ENCODE measurements around the gene IL10RA.

Gene IL10RA

DNA sequence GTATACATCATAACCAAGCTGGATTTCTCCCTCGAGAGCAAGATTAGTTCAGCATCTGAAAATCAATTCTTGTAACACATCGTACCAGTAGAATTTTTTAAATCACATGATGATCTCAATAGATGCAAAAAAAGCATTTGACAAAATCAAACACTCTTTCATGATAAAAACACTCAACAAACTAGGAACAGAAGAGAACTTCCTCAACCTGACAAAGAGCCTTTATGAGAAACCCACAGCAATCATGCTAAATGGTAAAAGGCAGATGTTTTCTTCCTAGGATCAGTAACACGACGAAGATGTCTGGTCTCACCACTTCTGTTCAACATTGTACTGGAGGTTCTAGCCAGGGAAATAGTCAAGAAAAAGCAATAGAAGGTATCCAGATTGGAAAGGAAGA is 56.6 kb downstream of the IL10RA start:
- no peak overlapping the region; the same call in 1 of the 2 replicates for H3K4me2 ChIP-seq (ENCODE audit: low read length)
- no peaks in the 10 kb centered on the region for H3K79me2 ChIP-seq (ENCODE audit: low read length)
- no peaks in the 10 kb centered on the region for H3K36me3 ChIP-seq (replicated peaks; ENCODE audit: low read depth, low read length)
- H4K20me1 ChIP-seq (ENCODE audit: insufficient read depth, low read length), result no peaks in the 10 kb centered on the region
- peak overlapping the region; percentile 36 for H3K27ac ChIP-seq (ENCODE audit: low read length)
- peak overlapping the region; percentile 60 for H2AFZ ChIP-seq (ENCODE audit: low read depth, low read length)
- no peak overlapping the region for H3K9ac ChIP-seq (ENCODE audit: low read length)
- H3K4me1 ChIP-seq (ENCODE audit: low read length), result peaks cover 59% of the 10 kb centered on the region
- H3K27me3 ChIP-seq (ENCODE audit: low read depth, low read length), result no peaks in the 10 kb centered on the region
- no peak overlapping the region for H3K4me3 ChIP-seq (ENCODE audit: low read length)
- no peak for TF ChIP-seq EZH2phosphoT487 (IDR thresholded peaks at IDR 0.05; ENCODE audit: low read depth)
- TF ChIP-seq, protein P1, sequence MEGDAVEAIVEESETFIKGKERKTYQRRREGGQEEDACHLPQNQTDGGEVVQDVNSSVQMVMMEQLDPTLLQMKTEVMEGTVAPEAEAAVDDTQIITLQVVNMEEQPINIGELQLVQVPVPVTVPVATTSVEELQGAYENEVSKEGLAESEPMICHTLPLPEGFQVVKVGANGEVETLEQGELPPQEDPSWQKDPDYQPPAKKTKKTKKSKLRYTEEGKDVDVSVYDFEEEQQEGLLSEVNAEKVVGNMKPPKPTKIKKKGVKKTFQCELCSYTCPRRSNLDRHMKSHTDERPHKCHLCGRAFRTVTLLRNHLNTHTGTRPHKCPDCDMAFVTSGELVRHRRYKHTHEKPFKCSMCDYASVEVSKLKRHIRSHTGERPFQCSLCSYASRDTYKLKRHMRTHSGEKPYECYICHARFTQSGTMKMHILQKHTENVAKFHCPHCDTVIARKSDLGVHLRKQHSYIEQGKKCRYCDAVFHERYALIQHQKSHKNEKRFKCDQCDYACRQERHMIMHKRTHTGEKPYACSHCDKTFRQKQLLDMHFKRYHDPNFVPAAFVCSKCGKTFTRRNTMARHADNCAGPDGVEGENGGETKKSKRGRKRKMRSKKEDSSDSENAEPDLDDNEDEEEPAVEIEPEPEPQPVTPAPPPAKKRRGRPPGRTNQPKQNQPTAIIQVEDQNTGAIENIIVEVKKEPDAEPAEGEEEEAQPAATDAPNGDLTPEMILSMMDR (IDR thresholded peaks at IDR 0.05; ENCODE audit: low read depth, low read length), result no peak
- no peaks in the 10 kb centered on the region for H3K9me3 ChIP-seq (ENCODE audit: insufficient read depth, low read length)

DNA sequence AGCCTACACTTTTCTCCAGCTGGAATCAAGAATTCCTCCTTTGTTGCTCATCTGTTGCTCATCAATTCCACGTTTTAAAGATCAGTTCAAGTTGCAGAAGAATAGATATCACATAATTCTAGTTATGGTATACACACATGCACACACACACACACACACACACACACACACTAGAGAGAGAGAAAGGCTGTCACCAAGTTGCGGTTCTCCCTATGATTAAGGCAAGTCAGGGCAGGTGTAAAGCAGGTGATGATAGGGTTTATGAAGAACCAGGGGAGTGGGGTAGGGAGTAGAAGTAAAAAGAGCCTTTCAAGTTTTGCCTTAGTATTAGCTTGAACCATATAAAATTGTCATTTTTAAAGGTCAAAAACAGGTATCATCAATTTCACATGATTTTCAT is 59.0 kb downstream of the IL10RA start:
- H3K79me2 ChIP-seq (ENCODE audit: low read length), result no peaks in the 10 kb centered on the region
- no peak overlapping the region for H3K4me3 ChIP-seq (ENCODE audit: low read length)
- peak overlapping the region; percentile 96 for H3K27ac ChIP-seq (ENCODE audit: low read length)
- H4K20me1 ChIP-seq (ENCODE audit: insufficient read depth, low read length), result no peaks in the 10 kb centered on the region
- H3K9me3 ChIP-seq (ENCODE audit: insufficient read depth, low read length), result no peaks in the 10 kb centered on the region
- H3K36me3 ChIP-seq (replicated peaks; ENCODE audit: low read depth, low read length), result no peaks in the 10 kb centered on the region
- peaks cover 79% of the 10 kb centered on the region for H3K4me1 ChIP-seq (ENCODE audit: low read length)
- H3K27me3 ChIP-seq (ENCODE audit: low read depth, low read length), result no peaks in the 10 kb centered on the region
- H3K9ac ChIP-seq (ENCODE audit: low read length), result peak overlapping the region; percentile 86
- no peak for TF ChIP-seq EZH2phosphoT487 (IDR thresholded peaks at IDR 0.05; ENCODE audit: low read depth)
- TF ChIP-seq, protein P1 (IDR thresholded peaks at IDR 0.05; ENCODE audit: low read depth, low read length), result no peak
- no peak overlapping the region for H2AFZ ChIP-seq (ENCODE audit: low read depth, low read length)
- H3K4me2 ChIP-seq (ENCODE audit: low read length), result peak overlapping the region; percentile 60

DNA sequence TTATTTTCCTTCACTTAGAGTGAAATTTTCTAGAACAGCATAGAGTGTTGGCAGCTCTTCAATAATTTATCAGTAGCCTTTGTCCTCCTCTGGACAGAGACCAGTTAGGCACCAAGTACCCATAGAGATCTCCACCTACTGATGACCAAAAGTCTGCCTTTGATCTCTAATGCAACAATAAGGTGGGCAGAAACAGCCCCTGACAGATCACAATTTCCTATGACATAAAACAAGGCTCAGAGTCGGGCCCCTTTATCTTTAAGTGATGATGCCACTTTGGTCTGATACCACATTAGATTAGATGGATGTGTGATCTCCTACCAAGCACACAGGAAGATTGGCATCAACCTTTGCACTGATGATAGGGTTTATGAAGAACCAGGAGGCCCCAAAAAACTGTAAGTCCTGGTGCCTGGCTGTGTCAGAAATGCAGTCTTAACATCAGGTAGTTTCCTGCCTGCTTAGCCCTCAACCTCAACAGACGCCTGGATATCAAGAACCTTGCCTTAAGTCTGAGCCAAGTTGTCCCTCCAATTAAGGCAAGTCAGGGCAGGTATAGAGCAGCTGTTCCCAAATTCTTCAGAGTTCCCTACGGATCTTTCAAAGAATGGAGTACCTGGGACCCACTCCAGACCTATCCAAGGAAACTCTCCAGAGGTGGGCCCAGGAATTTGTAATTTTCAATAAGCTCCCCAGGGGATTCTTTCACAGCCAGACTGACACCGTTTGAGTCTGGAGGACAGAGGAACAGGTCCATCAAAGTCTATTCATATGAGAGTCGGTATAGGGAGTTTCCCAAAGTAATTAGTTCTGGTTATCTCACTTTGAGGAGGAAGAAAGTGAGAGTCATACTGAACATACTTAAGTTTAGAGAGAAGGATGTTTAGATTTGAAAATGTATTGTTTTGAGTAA is 60.1 kb downstream of the IL10RA start:
- no peaks in the 10 kb centered on the region for H3K79me2 ChIP-seq (ENCODE audit: low read length)
- H2AFZ ChIP-seq (ENCODE audit: low read depth, low read length), result no peak overlapping the region
- TF ChIP-seq EZH2phosphoT487 (IDR thresholded peaks at IDR 0.05; ENCODE audit: low read depth), result no peak
- TF ChIP-seq, protein P1 (IDR thresholded peaks at IDR 0.05; ENCODE audit: low read depth, low read length), result no peak
- H3K36me3 ChIP-seq (replicated peaks; ENCODE audit: low read depth, low read length), result no peaks in the 10 kb centered on the region
- peak overlapping the region; percentile 86 for H3K9ac ChIP-seq (ENCODE audit: low read length)
- no peaks in the 10 kb centered on the region for H3K9me3 ChIP-seq (ENCODE audit: insufficient read depth, low read length)
- no peaks in the 10 kb centered on the region for H4K20me1 ChIP-seq (ENCODE audit: insufficient read depth, low read length)
- no peaks in the 10 kb centered on the region for H3K27me3 ChIP-seq (ENCODE audit: low read depth, low read length)
- no peak overlapping the region; the same call in 1 of the 2 replicates for H3K4me3 ChIP-seq (ENCODE audit: low read length)
- peak overlapping the region; percentile 96 for H3K27ac ChIP-seq (ENCODE audit: low read length)
- H3K4me2 ChIP-seq (ENCODE audit: low read length), result peak overlapping the region; percentile 60
- peaks cover 90% of the 10 kb centered on the region for H3K4me1 ChIP-seq (ENCODE audit: low read length)

DNA sequence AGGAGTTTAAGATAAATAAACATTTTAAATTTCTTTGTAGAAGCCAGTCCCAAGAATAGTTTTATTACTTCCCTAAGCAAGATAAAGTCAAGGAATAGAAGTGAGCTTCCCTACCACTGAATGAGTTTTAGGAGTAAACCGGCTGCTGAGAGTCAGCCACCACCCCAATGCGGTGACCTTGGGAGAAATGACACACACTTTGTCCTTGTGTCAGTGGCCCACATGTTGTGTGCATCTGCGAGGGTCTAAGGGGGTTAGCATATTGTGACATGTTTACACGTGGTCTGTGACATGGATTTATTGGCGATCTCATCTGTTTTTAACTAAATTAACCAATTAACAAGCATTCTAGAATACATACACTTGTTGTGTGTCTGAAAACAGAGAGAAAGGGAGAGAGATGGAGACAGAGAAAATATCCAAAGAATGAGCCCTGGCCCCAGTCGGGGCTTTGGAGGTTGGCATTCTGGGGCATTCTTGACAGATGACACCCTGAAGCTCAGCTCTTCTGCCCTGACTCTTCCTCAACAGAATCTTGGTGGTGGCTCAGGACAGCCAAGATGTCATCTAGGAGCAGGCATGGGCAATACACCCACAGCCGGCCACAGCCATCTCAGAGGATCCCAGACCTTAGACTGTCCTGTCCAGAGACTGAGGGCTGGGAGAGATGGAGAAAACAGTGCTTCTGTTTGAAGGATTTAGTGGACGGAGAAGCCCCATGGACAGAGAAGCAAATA is 60.9 kb downstream of the IL10RA start:
- TF ChIP-seq, protein P1 (IDR thresholded peaks at IDR 0.05; ENCODE audit: low read depth, low read length), result no peak
- TF ChIP-seq EZH2phosphoT487 (IDR thresholded peaks at IDR 0.05; ENCODE audit: low read depth), result no peak
- H3K9ac ChIP-seq (ENCODE audit: low read length), result peak overlapping the region; percentile 86
- no peaks in the 10 kb centered on the region for H3K36me3 ChIP-seq (replicated peaks; ENCODE audit: low read depth, low read length)
- peaks cover 96% of the 10 kb centered on the region for H3K4me1 ChIP-seq (ENCODE audit: low read length)
- H3K4me2 ChIP-seq (ENCODE audit: low read length), result peak overlapping the region; percentile 60
- no peak overlapping the region for H2AFZ ChIP-seq (ENCODE audit: low read depth, low read length)
- no peaks in the 10 kb centered on the region for H3K9me3 ChIP-seq (ENCODE audit: insufficient read depth, low read length)
- peak overlapping the region; percentile 22; the same call in 1 of the 2 replicates for H3K4me3 ChIP-seq (ENCODE audit: low read length)
- no peaks in the 10 kb centered on the region for H4K20me1 ChIP-seq (ENCODE audit: insufficient read depth, low read length)
- no peaks in the 10 kb centered on the region for H3K79me2 ChIP-seq (ENCODE audit: low read length)
- H3K27me3 ChIP-seq (ENCODE audit: low read depth, low read length), result no peaks in the 10 kb centered on the region
- peak overlapping the region; percentile 96 for H3K27ac ChIP-seq (ENCODE audit: low read length)

All from OCI-LY3 (cell line).